A673 (cell line): Measurements from ENCODE around the gene ZNF296. TPM values are rescaled to one million over a fixed set of nuclear protein-coding genes. Genes with fewer than 3 reads are reported as not detected.

Source experiments
- BruUV-seq: library from RNA; stranded (reverse); fragments of 400-500 nt; replicated peaks from 2 replicates; lab custom pipeline; 2021; lab: Mats Ljungman, UMichigan
- CTCF ChIA-PET: fragments of 300-600 bp; sonication (Branson Sonifier 250); formaldehyde crosslinking; loops from one replicate; lab custom pipeline; 2022; ENCODE audit warnings: antibody characterized with exemption; lab: Charles Lee
- POLR2A ChIA-PET: fragments of 300-600 bp; sonication (Branson Sonifier 250); formaldehyde crosslinking; loops from one replicate; lab custom pipeline; 2022; ENCODE audit warnings: antibody characterized with exemption; ENCODE audit not compliant: low non-redundant PET; lab: Charles Lee
- DNase-seq: peaks from one replicate; pipeline ENCODE4 v3.0.0-alpha.2; 2015; ENCODE audit warnings: low spot score
- H3K27ac ChIP-seq: fragments of 200-600 bp; sonication (generic); 2 replicates; pipeline ENCODE4 v1.5.1; 2016; ENCODE audit warnings: mixed run types, low read depth, mild to moderate bottlenecking, mixed read lengths, antibody characterized with exemption, low read length; ENCODE audit not compliant: poor library complexity, severe bottlenecking
- H3K27me3 ChIP-seq: fragments of 200-600 bp; sonication (generic); replicated peaks from 2 replicates; pipeline ENCODE4 v1.6.1; 2017; ENCODE audit warnings: mixed run types, low read depth, mild to moderate bottlenecking, mixed read lengths, antibody characterized with exemption, low read length; ENCODE audit not compliant: insufficient read depth, poor library complexity
- H3K36me3 ChIP-seq: fragments of 200-600 bp; sonication (generic); 2 replicates; pipeline ENCODE4 v1.6.1; 2016; ENCODE audit warnings: mixed run types, mild to moderate bottlenecking, mixed read lengths, antibody characterized with exemption, low read length; ENCODE audit not compliant: insufficient read depth, poor library complexity, severe bottlenecking
- H3K4me1 ChIP-seq: fragments of 200-600 bp; sonication (generic); 2 replicates; pipeline ENCODE4 v1.6.1; 2017; ENCODE audit warnings: mixed run types, mild to moderate bottlenecking, mixed read lengths, antibody characterized with exemption, low read length; ENCODE audit not compliant: insufficient read depth, poor library complexity, severe bottlenecking
- H3K4me3 ChIP-seq: fragments of 200-600 bp; sonication (generic); 2 replicates; pipeline ENCODE4 v1.5.1; 2016; ENCODE audit warnings: low read depth, mixed run types, mild to moderate bottlenecking, mixed read lengths, low read length; ENCODE audit not compliant: poor library complexity, severe bottlenecking
- H3K9me3 ChIP-seq: fragments of 200-600 bp; sonication (generic); 2 replicates; pipeline ENCODE4 v1.6.1; 2016; ENCODE audit warnings: mixed run types, low read depth, mild to moderate bottlenecking, mixed read lengths, antibody characterized with exemption, low read length; ENCODE audit not compliant: poor library complexity, severe bottlenecking
- CTCF ChIP-seq: fragments of 300-800, 200-600 bp; sonication (generic); conservative IDR thresholded peaks from 2 replicates; pipeline ENCODE4 v1.5.1; 2017; ENCODE audit warnings: low read depth, mild to moderate bottlenecking, antibody characterized with exemption, low read length, moderate library complexity, mixed read lengths
- EZH2 ChIP-seq: fragments of 200-600 bp; sonication (generic); IDR thresholded peaks from 2 replicates; pipeline ENCODE4 v1.6.1; 2017; ENCODE audit warnings: borderline replicate concordance, low read depth, mild to moderate bottlenecking, mixed read lengths, antibody characterized with exemption, low read length; ENCODE audit not compliant: poor library complexity, severe bottlenecking
- intact Hi-C: fragments of 100-400 bp; cut with micrococcal nuclease; formaldehyde crosslinking; loops from one replicate; pipeline ENCODE4 v1.10.0; 2022; ENCODE audit not compliant: unreplicated experiment
- total RNA-seq: library from RNA; stranded (reverse); gene quantifications from 2 replicates; pipeline ENCODE4 v1.2.3, GENCODE V29; 2021

Gene ZNF296
- total RNA-seq, 1 experiment from 2014 or later: 3.0 TPM

GRCh38 chr19:45070214-45070613, 6.1 kb downstream of the ZNF296 start:
- ChIA-PET CTCF (no interaction called here), POLR2A (no interaction called here)
- no peak for DNase-seq
- Histone ChIP-seq H3K36me3 (peaks cover 35% of the 10 kb centered on the region), H3K27ac (no peak overlapping the region), H3K9me3 (no peaks in the 10 kb centered on the region), H3K4me1 (no peaks in the 10 kb centered on the region), H3K4me3 (no peak overlapping the region), H3K27me3 (no peaks in the 10 kb centered on the region)
- no peak for TF ChIP-seq EZH2
- no peak for TF ChIP-seq CTCF
- no TSS peak for BruUV-seq
- intact Hi-C loops: no loop called here

GRCh38 chr19:45069056-45069455, 7.2 kb downstream of the ZNF296 start:
- no peaks in the 10 kb centered on the region for H3K4me1 ChIP-seq
- no peak overlapping the region for H3K4me3 ChIP-seq
- no peak overlapping the region for H3K27ac ChIP-seq
- DNase-seq: no peak
- no peaks in the 10 kb centered on the region for H3K27me3 ChIP-seq
- BruUV-seq: no TSS peak
- ChIA-PET CTCF (no interaction called here), POLR2A (no interaction called here)
- H3K36me3 ChIP-seq: peaks cover 43% of the 10 kb centered on the region
- TF ChIP-seq CTCF: no peak
- no peak for TF ChIP-seq EZH2
- intact Hi-C loops: no loop called here
- H3K9me3 ChIP-seq: no peaks in the 10 kb centered on the region

- peaks cover 49% of the 10 kb centered on the region for H3K36me3 ChIP-seq
- H3K27ac ChIP-seq: no peak overlapping the region
- ChIA-PET CTCF (no interaction called here), POLR2A (no interaction called here)
- H3K4me1 ChIP-seq: no peaks in the 10 kb centered on the region
- TF ChIP-seq EZH2: no peak
- no peak for TF ChIP-seq CTCF
- H3K4me3 ChIP-seq: no peak overlapping the region
- H3K9me3 ChIP-seq: no peaks in the 10 kb centered on the region
- intact Hi-C loops: no loop called here
- no TSS peak for BruUV-seq
- no peaks in the 10 kb centered on the region for H3K27me3 ChIP-seq
- no peak for DNase-seq
These were observed 8.2 kb downstream of the ZNF296 start for GRCh38 chr19:45068041-45068440.
